ENCODE measurements around the gene CBX4. TPM values are rescaled to one million over a fixed set of nuclear protein-coding genes. Genes with fewer than 3 reads are reported as not detected.

The CBX4 gene
- polyA plus RNA-seq, 1 donor from 2014 or later: 31.9 TPM

- Histone ChIP-seq H3K9ac (ENCODE audit: low read length) (peak overlapping the region; percentile 44), H3K79me2 (replicated peaks; ENCODE audit: insufficient read depth, low read length) (peaks cover 43% of the 10 kb centered on the region), H4K20me1 (ENCODE audit: insufficient read depth) (peaks cover 46% of the 10 kb centered on the region), H3K9me3 (ENCODE audit: low read length) (no peaks in the 10 kb centered on the region), H3K4me3 (ENCODE audit: low read length) (peak overlapping the region; percentile 83), H3K4me2 (ENCODE audit: low read length) (peak overlapping the region; percentile 62), H3K9me2 (ENCODE audit: insufficient read depth, low read length) (no peaks in the 10 kb centered on the region), H3K27ac (ENCODE audit: low read length) (no peak overlapping the region), H2AFZ (ENCODE audit: low read depth, low read length) (no peak overlapping the region), H3K36me3 (ENCODE audit: insufficient read depth, low read length) (no peaks in the 10 kb centered on the region), H3F3A (ENCODE audit: insufficient read depth, low read length, poor library complexity, severe bottlenecking) (peaks cover 3% of the 10 kb centered on the region), H3K27me3 (ENCODE audit: insufficient read depth, low read depth, low read length) (peaks cover 18% of the 10 kb centered on the region)
- TF ChIP-seq RAD21 (conservative IDR thresholded peaks at IDR 0.05) (no peak), MXI1 (conservative IDR thresholded peaks at IDR 0.05; ENCODE audit: poor library complexity, severe bottlenecking) (no peak), EZH2 (IDR thresholded peaks at IDR 0.05; ENCODE audit: borderline replicate concordance, insufficient read depth, low read length, poor library complexity, severe bottlenecking) (no peak), TAF1 (IDR thresholded peaks at IDR 0.05; ENCODE audit: low read depth) (no peak)
Observed at GRCh38 chr17:79833110-79833450, 6.2 kb downstream of the CBX4 start.

DNA sequence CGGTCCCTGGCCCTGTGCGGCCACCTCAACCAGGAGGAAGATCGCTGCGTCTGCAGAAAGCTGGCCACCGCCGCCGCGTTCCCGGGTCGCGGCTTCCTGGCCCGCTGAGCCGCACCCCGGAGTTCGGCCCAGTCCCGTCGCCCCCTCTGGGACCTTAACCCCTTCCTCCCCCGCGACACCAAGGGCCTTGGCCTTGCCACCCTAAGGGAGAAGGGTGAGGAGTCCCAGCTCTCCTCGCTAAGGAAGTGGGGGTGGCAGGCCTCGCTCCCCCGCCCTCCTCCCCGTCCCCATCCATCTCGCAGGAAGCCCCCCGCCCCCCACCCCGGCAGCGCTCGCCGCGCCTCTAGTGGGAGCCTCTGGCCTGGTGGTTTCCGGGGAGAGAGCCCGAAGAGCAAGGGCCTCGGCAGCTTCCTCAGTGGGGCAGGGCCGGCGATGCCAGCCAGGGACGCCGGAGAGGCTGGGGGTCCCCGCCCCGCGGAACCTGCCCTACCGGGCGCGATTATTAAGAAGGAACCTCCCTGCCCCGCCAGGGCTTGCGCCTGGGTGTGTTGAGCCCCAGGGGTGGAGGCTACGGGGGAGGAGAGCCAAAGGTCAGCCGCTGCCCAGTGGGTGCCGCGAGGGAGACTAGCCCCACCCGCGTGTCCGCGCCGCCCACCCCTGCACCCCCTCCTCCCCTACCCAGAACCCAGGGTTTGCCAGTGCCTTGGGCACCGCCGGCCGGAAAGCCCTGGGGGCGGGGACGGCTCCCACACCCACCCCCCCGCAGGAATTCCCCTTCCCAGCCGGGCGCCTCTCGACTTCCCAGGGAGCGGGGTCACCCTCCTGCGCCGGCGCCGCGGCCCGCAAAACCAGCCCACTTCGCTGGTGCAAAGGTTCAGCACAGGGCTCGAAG, 6.8 kb downstream of the CBX4 start:
- TF ChIP-seq REST (IDR thresholded peaks at IDR 0.05; ENCODE audit: borderline replicate concordance): no peak
- no peak for TF ChIP-seq EP300 (conservative IDR thresholded peaks at IDR 0.05; ENCODE audit: poor library complexity, severe bottlenecking)
- no peak for TF ChIP-seq TAF1 (IDR thresholded peaks at IDR 0.05; ENCODE audit: low read depth)
- TF ChIP-seq RAD21 (conservative IDR thresholded peaks at IDR 0.05): no peak
- no peak for TF ChIP-seq POLR2AphosphoS5 (IDR thresholded peaks at IDR 0.05)
- TF ChIP-seq EZH2 (IDR thresholded peaks at IDR 0.05; ENCODE audit: borderline replicate concordance, insufficient read depth, low read length, poor library complexity, severe bottlenecking): no peak
- no peak for TF ChIP-seq SMC3 (conservative IDR thresholded peaks at IDR 0.05; ENCODE audit: poor library complexity)
- TF ChIP-seq MXI1 (conservative IDR thresholded peaks at IDR 0.05; ENCODE audit: poor library complexity, severe bottlenecking): no peak
- TF ChIP-seq CTCF (IDR thresholded peaks at IDR 0.05; ENCODE audit: poor library complexity, severe bottlenecking): no peak
- no peak overlapping the region for H3K27ac ChIP-seq (ENCODE audit: low read length)
- H3K36me3 ChIP-seq (ENCODE audit: insufficient read depth, low read length): no peaks in the 10 kb centered on the region
- peaks cover 39% of the 10 kb centered on the region for H3K79me2 ChIP-seq (replicated peaks; ENCODE audit: insufficient read depth, low read length)
- H3K4me3 ChIP-seq (ENCODE audit: low read length): peak overlapping the region; percentile 83
- peak overlapping the region; percentile 44 for H3K9ac ChIP-seq (ENCODE audit: low read length)
- H3K9me3 ChIP-seq (ENCODE audit: low read length): no peaks in the 10 kb centered on the region
- H2AFZ ChIP-seq (ENCODE audit: low read depth, low read length): no peak overlapping the region
- peaks cover 40% of the 10 kb centered on the region for H4K20me1 ChIP-seq (ENCODE audit: insufficient read depth)
- H3K4me2 ChIP-seq (ENCODE audit: low read length): peak overlapping the region; percentile 62
- H3K9me2 ChIP-seq (ENCODE audit: insufficient read depth, low read length): no peaks in the 10 kb centered on the region
- peaks cover 3% of the 10 kb centered on the region for H3F3A ChIP-seq (ENCODE audit: insufficient read depth, low read length, poor library complexity, severe bottlenecking)
- peaks cover 18% of the 10 kb centered on the region for H3K27me3 ChIP-seq (ENCODE audit: insufficient read depth, low read depth, low read length)
